ENCODE results near the gene LMF1. TPM values are rescaled to one million over a fixed set of nuclear protein-coding genes. Genes with fewer than 3 reads are reported as not detected.

LMF1 gene
- total and polyA plus RNA-seq, 2 donors (not counting 1 experiment from before 2014, with no cell fraction given): 36.4 to 63.2 TPM

- no peaks in the 10 kb centered on the region for H3K9me3 Mint-ChIP-seq (ENCODE audit: insufficient read depth)
- peaks cover 2 to 20% of the 10 kb centered on the region in 2 experiments for H3K36me3 ChIP-seq (replicated peaks in 1 of 2; ENCODE audit: control extremely low read depth in 1 of 2, control insufficient read depth in 1 of 2, extremely low read depth in 1 of 2, insufficient read depth in 2 of 2, low read length in 1 of 2)
- POLR2A ChIA-PET: no interaction called here
- no peak overlapping the region for H3K4me3 Mint-ChIP-seq
- H3K27me3 Mint-ChIP-seq: no peaks in the 10 kb centered on the region
- ATAC-seq (ENCODE audit: low read depth) (no peak), DNase-seq (no peak)
- CTCF ChIA-PET: no interaction called here
- no peak overlapping the region for H3K4me3 ChIP-seq (ENCODE audit: control extremely low read depth in 1 of 5, extremely low read depth in 1 of 5, insufficient read depth in 1 of 5, low read depth in 2 of 5, low read length in 4 of 5)
- no peak overlapping the region for H3K9ac ChIP-seq (ENCODE audit: low read length)
- H3K79me2 ChIP-seq (ENCODE audit: control insufficient read depth, insufficient read depth, low read length): no peaks in the 10 kb centered on the region
- peaks cover 0 to 15% (median 2%) of the 10 kb centered on the region in 3 donors for H3K9me3 ChIP-seq (ENCODE audit: control extremely low read depth in 1 of 3, control insufficient read depth in 2 of 3, insufficient read depth in 1 of 3, low read length in 2 of 3)
- H2AFZ ChIP-seq (ENCODE audit: insufficient read depth, low read depth, low read length, poor library complexity, severe bottlenecking): no peak overlapping the region
- WGBS (ENCODE audit: insufficient coverage): 92% methylated on average over 15 of the region's 15 CpGs
- peaks cover 10% of the 10 kb centered on the region for H4K20me1 ChIP-seq (ENCODE audit: control insufficient read depth, insufficient read depth, low read length, poor library complexity, severe bottlenecking)
- H3K27ac ChIP-seq (ENCODE audit: low read length in 2 of 2): no peak overlapping the region
- TF ChIP-seq CTCF (IDR thresholded peaks at IDR 0.05) (no peak), EZH2 (IDR thresholded peaks at IDR 0.05; ENCODE audit: borderline replicate concordance, insufficient read depth, low read depth, low read length, poor library complexity, severe bottlenecking) (no peak)
- H3K4me2 ChIP-seq (replicated peaks; ENCODE audit: low read depth, low read length, poor library complexity, severe bottlenecking): no peak overlapping the region
- H3K4me1 Mint-ChIP-seq: no peaks in the 10 kb centered on the region
- no peaks in the 10 kb centered on the region for H3K4me1 ChIP-seq (ENCODE audit: control insufficient read depth in 2 of 2, insufficient read depth in 2 of 2, low read length in 2 of 2)
- intact Hi-C loops (cut with micrococcal nuclease): no loop called here
- no peaks in the 10 kb centered on the region for H3K27me3 ChIP-seq (replicated peaks in 1 of 4; ENCODE audit: control extremely low read depth in 1 of 4, control insufficient read depth in 3 of 4, insufficient read depth in 4 of 4, low read length in 3 of 4)
- H3K27ac Mint-ChIP-seq: no peak overlapping the region
Observed at GRCh38 chr16:908526-909155, 62.1 kb downstream of the LMF1 start.

- POLR2A ChIA-PET: no interaction called here
- Histone ChIP-seq H3K36me3 (replicated peaks in 1 of 2; ENCODE audit: control extremely low read depth in 1 of 2, control insufficient read depth in 1 of 2, extremely low read depth in 1 of 2, insufficient read depth in 2 of 2, low read length in 1 of 2) (peaks cover 2 to 15% of the 10 kb centered on the region in 2 experiments), H3K4me2 (replicated peaks; ENCODE audit: low read depth, low read length, poor library complexity, severe bottlenecking) (no peak overlapping the region), H2AFZ (ENCODE audit: insufficient read depth, low read depth, low read length, poor library complexity, severe bottlenecking) (no peak overlapping the region), H3K79me2 (ENCODE audit: control insufficient read depth, insufficient read depth, low read length) (no peaks in the 10 kb centered on the region), H3K4me3 (ENCODE audit: control extremely low read depth in 1 of 5, extremely low read depth in 1 of 5, insufficient read depth in 1 of 5, low read depth in 2 of 5, low read length in 4 of 5) (no peak overlapping the region), H4K20me1 (ENCODE audit: control insufficient read depth, insufficient read depth, low read length, poor library complexity, severe bottlenecking) (peaks cover 10% of the 10 kb centered on the region), H3K4me1 (ENCODE audit: control insufficient read depth in 2 of 2, insufficient read depth in 2 of 2, low read length in 2 of 2) (no peaks in the 10 kb centered on the region), H3K27ac (ENCODE audit: low read length in 2 of 2) (no peak overlapping the region), H3K9ac (ENCODE audit: low read length) (no peak overlapping the region), H3K9me3 (ENCODE audit: control extremely low read depth in 1 of 3, control insufficient read depth in 2 of 3, insufficient read depth in 1 of 3, low read length in 2 of 3) (peaks cover 0 to 15% (median 2%) of the 10 kb centered on the region in 3 donors), H3K27me3 (replicated peaks in 1 of 4; ENCODE audit: control extremely low read depth in 1 of 4, control insufficient read depth in 3 of 4, insufficient read depth in 4 of 4, low read length in 3 of 4) (no peaks in the 10 kb centered on the region)
- DNase-seq: no peak
- ATAC-seq (ENCODE audit: low read depth): no peak
- WGBS (ENCODE audit: insufficient coverage): 97% methylated on average over 7 of the region's 7 CpGs
- Mint-ChIP-seq H3K27ac (no peak overlapping the region), H3K4me3 (no peak overlapping the region), H3K4me1 (no peaks in the 10 kb centered on the region), H3K27me3 (no peaks in the 10 kb centered on the region), H3K9me3 (ENCODE audit: insufficient read depth) (no peaks in the 10 kb centered on the region)
- intact Hi-C loops (cut with micrococcal nuclease): no loop called here
- TF ChIP-seq EZH2 (IDR thresholded peaks at IDR 0.05; ENCODE audit: borderline replicate concordance, insufficient read depth, low read depth, low read length, poor library complexity, severe bottlenecking) (no peak), CTCF (IDR thresholded peaks at IDR 0.05) (no peak)
- CTCF ChIA-PET: no interaction called here
Observed at GRCh38 chr16:907842-908241, 62.9 kb downstream of the LMF1 start.

Measured in B cell (primary cell).